HepG2 (cell line): ENCODE measurements around the gene CDKN2A. TPM values are rescaled to one million over a fixed set of nuclear protein-coding genes. Genes with fewer than 3 reads are reported as not detected.

Experiments used
- ATAC-seq: fragments of 200-7000 bp; cut with Tn5 transposase; 3 replicates; pipeline ENCODE4 v1.9.1; 2020; ENCODE audit warnings: mild to moderate bottlenecking, moderate library complexity
- BruUV-seq: library from RNA; stranded (reverse); fragments of 400-500 nt; replicated peaks from 2 replicates; lab custom pipeline; 2021; lab: Mats Ljungman, UMichigan
- CTCF ChIA-PET: fragments of 300-600 bp; formaldehyde crosslinking; extraction: SDS; loops from one replicate; lab custom pipeline; 2021; ENCODE audit warnings: low total read pairs, inconsistent platforms, low intra/inter-chr PET ratio; lab: Yijun Ruan, JAX
- POLR2A ChIA-PET: fragments of 350-600 bp; sonication (Branson Sonifier 250); formaldehyde crosslinking; loops from one replicate; lab custom pipeline; 2020; ENCODE audit warnings: antibody characterized with exemption, inconsistent platforms; lab: Yijun Ruan, JAX
- DNase-seq: peaks from one replicate; pipeline ENCODE4 v3.0.0-alpha.2; 2015; ENCODE audit warnings: low spot score
- FAIRE-seq: peaks from 3 replicates; lab custom pipeline; 2011; peaks lifted over from hg19 to GRCh38; lab: Jason Lieb, UNC
- H2AFZ ChIP-seq: one replicate; pipeline ENCODE4 v1.6.1; 2011; ENCODE audit warnings: low read length, inconsistent platforms
- H3K27ac ChIP-seq: fragments of 300-600 bp; 3 replicates; pipeline ENCODE4 v1.8.0; 2011; ENCODE audit warnings: mixed run types, mild to moderate bottlenecking, mixed read lengths, low read length, inconsistent platforms; ENCODE audit not compliant: insufficient read depth; ENCODE audit errors: extremely low read length
- H3K27me3 ChIP-seq, 2 experiments: fragments of 200-600 bp in 1 of 2; 2 replicates in 1 of 2; 3 replicates in 1 of 2; pipeline versions ENCODE4 v1.6.0 to v1.8.0; 2011; ENCODE audit warnings: low read length in 2 of 2, mild to moderate bottlenecking in 2 of 2, moderate library complexity in 2 of 2, inconsistent platforms in 1 of 2; ENCODE audit not compliant: insufficient read depth in 2 of 2, control insufficient read depth in 1 of 2
- H3K36me3 ChIP-seq, 2 experiments: fragments of 200-600 bp in 1 of 2; replicated peaks in 1 of 2; 2 replicates in 1 of 2; 3 replicates in 1 of 2; pipeline versions ENCODE4 v1.5.1 to v1.8.0; 2011; ENCODE audit warnings: low read length in 2 of 2, inconsistent platforms in 1 of 2; ENCODE audit not compliant: insufficient read depth in 2 of 2, control insufficient read depth in 1 of 2
- H3K4me1 ChIP-seq: 2 replicates; pipeline ENCODE4 v1.5.1; 2012; ENCODE audit warnings: low read length, inconsistent platforms; ENCODE audit not compliant: insufficient read depth
- H3K4me2 ChIP-seq: 2 replicates; pipeline ENCODE4 v1.6.0; 2011; ENCODE audit warnings: low read depth, low read length, inconsistent platforms
- H3K4me3 ChIP-seq, 3 experiments: fragments of 200-600 bp in 1 of 3; sonication (generic), shearing (Covaris generic) in 1 of 3; replicated peaks in 1 of 3; 2 replicates each; pipeline ENCODE4 v1.5.1; 2011 to 2016; ENCODE audit warnings: low read length in 3 of 3, inconsistent platforms in 2 of 3, low read depth in 2 of 3, mild to moderate bottlenecking in 2 of 3, control low read depth in 1 of 3, mixed read lengths in 1 of 3; ENCODE audit not compliant: insufficient read depth in 1 of 3
- H3K79me2 ChIP-seq: one replicate; pipeline ENCODE4 v1.6.1; 2011; ENCODE audit warnings: low read length, inconsistent platforms; ENCODE audit not compliant: insufficient read depth
- H3K9ac ChIP-seq: 2 replicates; pipeline ENCODE4 v1.6.0; 2011; ENCODE audit warnings: mild to moderate bottlenecking, low read depth, low read length, inconsistent platforms; ENCODE audit not compliant: insufficient read depth
- H3K9me3 ChIP-seq: 2 replicates; pipeline ENCODE4 v1.5.1; 2012; ENCODE audit warnings: mild to moderate bottlenecking, low read length
- H4K20me1 ChIP-seq: 2 replicates; pipeline ENCODE4 v1.6.0; 2011; ENCODE audit warnings: inconsistent platforms, mild to moderate bottlenecking, low read length, moderate library complexity; ENCODE audit not compliant: insufficient read depth
- SMAD1 ChIP-seq: sonication (generic); formaldehyde crosslinking; IDR thresholded peaks from 2 replicates; pipeline ENCODE4 v1.4.0; 2020; ENCODE audit warnings: missing genetic modification reagents, low read depth, mild to moderate bottlenecking, borderline replicate concordance
- SRSF4 ChIP-seq: fragments of 200-400 bp; formaldehyde crosslinking; IDR thresholded peaks from one replicate; pipeline ENCODE4 v1.6.1; 2018; ENCODE audit warnings: mild to moderate bottlenecking, low read depth, low read length, moderate library complexity; ENCODE audit not compliant: poor library complexity, severe bottlenecking
- ZNF776 ChIP-seq: sonication (generic); formaldehyde crosslinking; IDR thresholded peaks from 2 replicates; pipeline ENCODE4 v1.4.0; 2020; ENCODE audit warnings: mild to moderate bottlenecking, missing genetic modification reagents
- WGBS: methylation state at CpG from one replicate; pipeline ENCODE4 v1.1.6; 2017; ENCODE audit warnings: low lambda C conversion rate; 5-methylcytosine and 5-hydroxymethylcytosine counted together
- in situ Hi-C: cut with HindIII; loops from 2 replicates; pipeline ENCODE4 v1.10.0; 2017; ENCODE audit warnings: low pct_unique_long_range_greater_than_20kb; ENCODE audit not compliant: extremely low pct_ligation_motif_present
- intact Hi-C: fragments of 100-400 bp; cut with micrococcal nuclease; formaldehyde crosslinking; loops from one replicate; pipeline ENCODE4 v1.10.0; 2022; ENCODE audit not compliant: unreplicated experiment
- polyA plus RNA-seq, 8 experiments: library from polyadenylated mRNA; depleted of rRNA in 3 of 8; stranded (reverse) in 7 of 8; unstranded in 1 of 8; fragments of >200 nt; fragmentation: Illumina TruSeq in 4 of 8; extraction: Trizol in 4 of 8; gene quantifications; 2 replicates each; pipeline versions ENCODE4 v1.2.1 to v1.2.3, GENCODE V29; 2011 to 2016; ENCODE audit warnings: low read depth in 4 of 8, missing spikeins in 1 of 8, mixed read lengths in 1 of 8; ENCODE audit not compliant: insufficient read depth in 1 of 8
- total RNA-seq, 5 experiments: library from RNA; depleted of rRNA; stranded (reverse); fragments of >200 nt; fragmentation: Illumina TruSeq; extraction: Trizol; gene quantifications; 2 replicates each; pipeline ENCODE4 v1.2.3, GENCODE V29; 2016; ENCODE audit warnings: low read depth in 1 of 5
- TF ChIP-seq, protein P1 (sequence below): sonication (generic); formaldehyde crosslinking; IDR thresholded peaks from 2 replicates; pipeline ENCODE4 v1.9.0; 2022; ENCODE audit warnings: missing genetic modification reagents, mild to moderate bottlenecking, borderline replicate concordance
- TF ChIP-seq, protein P2 (sequence below): IDR thresholded peaks from 2 replicates; pipeline ENCODE4 v1.4.0; 2020; ENCODE audit warnings: mild to moderate bottlenecking, missing genetic modification reagents
- TF ChIP-seq, protein P3 (sequence below): sonication (generic); formaldehyde crosslinking; IDR thresholded peaks from 2 replicates; pipeline ENCODE4 v1.5.1; 2020; ENCODE audit warnings: mild to moderate bottlenecking, missing genetic modification reagents, borderline replicate concordance
- TF ChIP-seq, protein P4 (sequence below): sonication (generic); formaldehyde crosslinking; IDR thresholded peaks from 2 replicates; pipeline ENCODE4 v1.8.1; 2022; ENCODE audit warnings: mild to moderate bottlenecking, missing genetic modification reagents

The CDKN2A gene
- total and polyA plus RNA-seq, 2 of the 13 experiments (the other 11 are each of a cell fraction or from before 2014, with no cell fraction given): 4.2 to 4.8 TPM

DNA sequence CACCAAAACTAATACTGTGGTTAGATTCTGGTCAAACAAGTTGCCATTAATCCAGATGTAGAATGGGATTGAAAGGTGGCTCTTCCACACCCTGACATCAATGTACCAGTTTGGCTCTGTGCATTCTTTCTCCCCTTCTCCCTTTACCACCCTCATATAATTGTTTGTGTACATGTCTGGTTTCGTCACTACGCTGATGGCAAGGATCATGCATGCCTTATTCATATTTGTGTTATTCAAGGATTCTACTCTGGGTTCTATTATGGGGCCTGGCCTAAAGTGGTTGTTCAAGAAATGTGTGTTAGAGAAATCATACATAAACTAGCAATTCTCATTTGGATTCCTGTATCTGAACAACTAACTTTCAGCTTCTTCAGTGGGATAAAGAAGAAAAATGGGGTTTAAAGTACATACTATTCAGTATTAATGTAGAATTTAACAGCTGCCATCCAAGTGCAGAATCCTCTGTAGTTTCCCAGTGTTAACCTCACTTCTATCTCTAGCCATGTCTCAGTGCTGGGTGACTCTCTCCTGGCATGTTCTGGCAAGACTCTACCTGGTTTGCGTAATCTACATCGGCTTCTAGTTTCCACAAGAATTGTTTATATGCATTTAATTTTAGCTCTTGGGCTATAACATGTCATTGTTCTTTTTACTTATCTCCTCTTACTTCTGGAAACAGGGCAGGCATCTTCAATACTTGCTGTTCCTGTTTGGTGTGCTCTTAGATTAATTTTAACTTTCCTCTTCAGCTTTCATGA, 42.9 kb upstream of the CDKN2A start:
- FAIRE-seq (no peak), DNase-seq (no peak), ATAC-seq (no peak)
- Histone ChIP-seq H3K4me2 (no peak overlapping the region), H3K27ac (no peak overlapping the region), H3K4me1 (peaks cover 6% of the 10 kb centered on the region; the same call in 1 of the 2 replicates), H3K36me3 (no peaks in the 10 kb centered on the region), H3K9ac (no peak overlapping the region), H3K79me2 (no peaks in the 10 kb centered on the region), H2AFZ (no peak overlapping the region), H4K20me1 (no peaks in the 10 kb centered on the region), H3K4me3 (no peak overlapping the region), H3K9me3 (no peaks in the 10 kb centered on the region), H3K27me3 (no peaks in the 10 kb centered on the region)
- CTCF ChIA-PET: interaction anchor here (1.0 to 1.5 kb wide), 2 partner anchors 223 to 224 kb away, joined by 4 to 14 read pairs; no protein-coding TSS in a partner anchor
- POLR2A ChIA-PET: no interaction called here
- no peak for TF ChIP-seq ZNF776
- no peak for TF ChIP-seq SMAD1 (CRISPR knock-in tag)
- TF ChIP-seq, protein P1, sequence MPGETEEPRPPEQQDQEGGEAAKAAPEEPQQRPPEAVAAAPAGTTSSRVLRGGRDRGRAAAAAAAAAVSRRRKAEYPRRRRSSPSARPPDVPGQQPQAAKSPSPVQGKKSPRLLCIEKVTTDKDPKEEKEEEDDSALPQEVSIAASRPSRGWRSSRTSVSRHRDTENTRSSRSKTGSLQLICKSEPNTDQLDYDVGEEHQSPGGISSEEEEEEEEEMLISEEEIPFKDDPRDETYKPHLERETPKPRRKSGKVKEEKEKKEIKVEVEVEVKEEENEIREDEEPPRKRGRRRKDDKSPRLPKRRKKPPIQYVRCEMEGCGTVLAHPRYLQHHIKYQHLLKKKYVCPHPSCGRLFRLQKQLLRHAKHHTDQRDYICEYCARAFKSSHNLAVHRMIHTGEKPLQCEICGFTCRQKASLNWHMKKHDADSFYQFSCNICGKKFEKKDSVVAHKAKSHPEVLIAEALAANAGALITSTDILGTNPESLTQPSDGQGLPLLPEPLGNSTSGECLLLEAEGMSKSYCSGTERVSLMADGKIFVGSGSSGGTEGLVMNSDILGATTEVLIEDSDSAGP (CRISPR knock-in tag): no peak
- TF ChIP-seq, protein P2, sequence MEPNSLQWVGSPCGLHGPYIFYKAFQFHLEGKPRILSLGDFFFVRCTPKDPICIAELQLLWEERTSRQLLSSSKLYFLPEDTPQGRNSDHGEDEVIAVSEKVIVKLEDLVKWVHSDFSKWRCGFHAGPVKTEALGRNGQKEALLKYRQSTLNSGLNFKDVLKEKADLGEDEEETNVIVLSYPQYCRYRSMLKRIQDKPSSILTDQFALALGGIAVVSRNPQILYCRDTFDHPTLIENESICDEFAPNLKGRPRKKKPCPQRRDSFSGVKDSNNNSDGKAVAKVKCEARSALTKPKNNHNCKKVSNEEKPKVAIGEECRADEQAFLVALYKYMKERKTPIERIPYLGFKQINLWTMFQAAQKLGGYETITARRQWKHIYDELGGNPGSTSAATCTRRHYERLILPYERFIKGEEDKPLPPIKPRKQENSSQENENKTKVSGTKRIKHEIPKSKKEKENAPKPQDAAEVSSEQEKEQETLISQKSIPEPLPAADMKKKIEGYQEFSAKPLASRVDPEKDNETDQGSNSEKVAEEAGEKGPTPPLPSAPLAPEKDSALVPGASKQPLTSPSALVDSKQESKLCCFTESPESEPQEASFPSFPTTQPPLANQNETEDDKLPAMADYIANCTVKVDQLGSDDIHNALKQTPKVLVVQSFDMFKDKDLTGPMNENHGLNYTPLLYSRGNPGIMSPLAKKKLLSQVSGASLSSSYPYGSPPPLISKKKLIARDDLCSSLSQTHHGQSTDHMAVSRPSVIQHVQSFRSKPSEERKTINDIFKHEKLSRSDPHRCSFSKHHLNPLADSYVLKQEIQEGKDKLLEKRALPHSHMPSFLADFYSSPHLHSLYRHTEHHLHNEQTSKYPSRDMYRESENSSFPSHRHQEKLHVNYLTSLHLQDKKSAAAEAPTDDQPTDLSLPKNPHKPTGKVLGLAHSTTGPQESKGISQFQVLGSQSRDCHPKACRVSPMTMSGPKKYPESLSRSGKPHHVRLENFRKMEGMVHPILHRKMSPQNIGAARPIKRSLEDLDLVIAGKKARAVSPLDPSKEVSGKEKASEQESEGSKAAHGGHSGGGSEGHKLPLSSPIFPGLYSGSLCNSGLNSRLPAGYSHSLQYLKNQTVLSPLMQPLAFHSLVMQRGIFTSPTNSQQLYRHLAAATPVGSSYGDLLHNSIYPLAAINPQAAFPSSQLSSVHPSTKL (CRISPR knock-in tag): no peak
- TF ChIP-seq, protein P3, sequence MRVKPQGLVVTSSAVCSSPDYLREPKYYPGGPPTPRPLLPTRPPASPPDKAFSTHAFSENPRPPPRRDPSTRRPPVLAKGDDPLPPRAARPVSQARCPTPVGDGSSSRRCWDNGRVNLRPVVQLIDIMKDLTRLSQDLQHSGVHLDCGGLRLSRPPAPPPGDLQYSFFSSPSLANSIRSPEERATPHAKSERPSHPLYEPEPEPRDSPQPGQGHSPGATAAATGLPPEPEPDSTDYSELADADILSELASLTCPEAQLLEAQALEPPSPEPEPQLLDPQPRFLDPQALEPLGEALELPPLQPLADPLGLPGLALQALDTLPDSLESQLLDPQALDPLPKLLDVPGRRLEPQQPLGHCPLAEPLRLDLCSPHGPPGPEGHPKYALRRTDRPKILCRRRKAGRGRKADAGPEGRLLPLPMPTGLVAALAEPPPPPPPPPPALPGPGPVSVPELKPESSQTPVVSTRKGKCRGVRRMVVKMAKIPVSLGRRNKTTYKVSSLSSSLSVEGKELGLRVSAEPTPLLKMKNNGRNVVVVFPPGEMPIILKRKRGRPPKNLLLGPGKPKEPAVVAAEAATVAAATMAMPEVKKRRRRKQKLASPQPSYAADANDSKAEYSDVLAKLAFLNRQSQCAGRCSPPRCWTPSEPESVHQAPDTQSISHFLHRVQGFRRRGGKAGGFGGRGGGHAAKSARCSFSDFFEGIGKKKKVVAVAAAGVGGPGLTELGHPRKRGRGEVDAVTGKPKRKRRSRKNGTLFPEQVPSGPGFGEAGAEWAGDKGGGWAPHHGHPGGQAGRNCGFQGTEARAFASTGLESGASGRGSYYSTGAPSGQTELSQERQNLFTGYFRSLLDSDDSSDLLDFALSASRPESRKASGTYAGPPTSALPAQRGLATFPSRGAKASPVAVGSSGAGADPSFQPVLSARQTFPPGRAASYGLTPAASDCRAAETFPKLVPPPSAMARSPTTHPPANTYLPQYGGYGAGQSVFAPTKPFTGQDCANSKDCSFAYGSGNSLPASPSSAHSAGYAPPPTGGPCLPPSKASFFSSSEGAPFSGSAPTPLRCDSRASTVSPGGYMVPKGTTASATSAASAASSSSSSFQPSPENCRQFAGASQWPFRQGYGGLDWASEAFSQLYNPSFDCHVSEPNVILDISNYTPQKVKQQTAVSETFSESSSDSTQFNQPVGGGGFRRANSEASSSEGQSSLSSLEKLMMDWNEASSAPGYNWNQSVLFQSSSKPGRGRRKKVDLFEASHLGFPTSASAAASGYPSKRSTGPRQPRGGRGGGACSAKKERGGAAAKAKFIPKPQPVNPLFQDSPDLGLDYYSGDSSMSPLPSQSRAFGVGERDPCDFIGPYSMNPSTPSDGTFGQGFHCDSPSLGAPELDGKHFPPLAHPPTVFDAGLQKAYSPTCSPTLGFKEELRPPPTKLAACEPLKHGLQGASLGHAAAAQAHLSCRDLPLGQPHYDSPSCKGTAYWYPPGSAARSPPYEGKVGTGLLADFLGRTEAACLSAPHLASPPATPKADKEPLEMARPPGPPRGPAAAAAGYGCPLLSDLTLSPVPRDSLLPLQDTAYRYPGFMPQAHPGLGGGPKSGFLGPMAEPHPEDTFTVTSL (CRISPR knock-in tag): no peak
- TF ChIP-seq SRSF4: no peak
- TF ChIP-seq, protein P4, sequence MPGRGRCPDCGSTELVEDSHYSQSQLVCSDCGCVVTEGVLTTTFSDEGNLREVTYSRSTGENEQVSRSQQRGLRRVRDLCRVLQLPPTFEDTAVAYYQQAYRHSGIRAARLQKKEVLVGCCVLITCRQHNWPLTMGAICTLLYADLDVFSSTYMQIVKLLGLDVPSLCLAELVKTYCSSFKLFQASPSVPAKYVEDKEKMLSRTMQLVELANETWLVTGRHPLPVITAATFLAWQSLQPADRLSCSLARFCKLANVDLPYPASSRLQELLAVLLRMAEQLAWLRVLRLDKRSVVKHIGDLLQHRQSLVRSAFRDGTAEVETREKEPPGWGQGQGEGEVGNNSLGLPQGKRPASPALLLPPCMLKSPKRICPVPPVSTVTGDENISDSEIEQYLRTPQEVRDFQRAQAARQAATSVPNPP (CRISPR knock-in tag): no peak
- 42% methylated on average over 4 of the region's 4 CpGs for WGBS
- intact Hi-C loops (loop anchor here (5.0 kb wide), 1 partner anchor 80 kb away; no protein-coding TSS in a partner anchor), in situ Hi-C loops (loop anchor here (10.0 kb wide), 1 partner anchor 222 kb away; no protein-coding TSS in a partner anchor)
- no TSS peak for BruUV-seq
